Activated naive CD8-positive, alpha-beta T cell (primary cell): Measurements from ENCODE around the gene DALRD3.

Source experiments
- H3K27ac Mint-ChIP-seq: one replicate; pipeline ENCODE4 v1.8.0; 2021; ENCODE audit warnings: mixed read lengths
- H3K27me3 Mint-ChIP-seq: one replicate; pipeline ENCODE4 v1.8.0; 2021; ENCODE audit warnings: mixed read lengths
- H3K36me3 Mint-ChIP-seq: one replicate; pipeline ENCODE4 v1.8.0; 2021; ENCODE audit warnings: mixed read lengths
- H3K4me1 Mint-ChIP-seq: one replicate; pipeline ENCODE4 v1.8.0; 2021; ENCODE audit warnings: low read depth, mixed read lengths
- H3K4me3 Mint-ChIP-seq: one replicate; pipeline ENCODE4 v1.8.0; 2021; ENCODE audit warnings: mild to moderate bottlenecking, mixed read lengths
- H3K9me3 Mint-ChIP-seq: one replicate; pipeline ENCODE4 v1.8.0; 2021; ENCODE audit warnings: low read depth, mixed read lengths

DALRD3 gene

DNA sequence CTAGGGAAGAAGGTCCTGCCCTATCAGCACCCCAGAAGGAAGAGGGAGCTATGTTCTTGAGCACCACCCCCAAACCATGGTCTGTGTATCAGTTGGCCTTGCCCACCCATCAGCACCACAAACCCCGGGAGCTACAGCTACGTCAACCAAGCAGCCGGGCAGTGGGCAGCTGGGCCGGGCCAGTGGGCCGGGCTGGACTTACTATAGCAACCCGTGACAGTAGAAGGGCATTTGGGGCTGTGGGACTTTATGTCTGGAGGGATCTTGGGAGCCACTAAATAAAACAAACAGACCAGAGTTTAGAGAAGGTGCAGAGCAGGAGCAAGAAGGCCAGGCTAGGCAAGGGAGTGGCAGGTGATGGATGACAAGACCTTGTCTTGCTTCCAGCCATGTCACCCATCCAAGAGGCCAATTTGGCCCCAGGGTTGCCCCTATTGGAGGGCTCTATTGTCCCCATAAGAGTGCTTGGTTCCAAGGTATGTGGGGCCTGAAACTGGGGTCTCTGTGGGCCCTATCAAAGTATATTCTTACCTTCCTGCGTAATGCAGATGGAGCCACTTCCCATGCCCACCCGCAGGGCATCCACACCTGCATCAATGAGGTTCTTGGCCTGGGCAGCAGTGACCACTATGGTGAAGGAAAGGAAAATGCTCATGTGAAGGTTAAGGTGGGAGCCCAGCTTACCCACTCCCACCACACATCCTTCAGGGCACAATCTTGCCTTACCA lies 7.6 kb upstream of the DALRD3 start:
- H3K27me3 Mint-ChIP-seq, result no peaks in the 10 kb centered on the region
- peak overlapping the region; percentile 84 for H3K27ac Mint-ChIP-seq
- H3K36me3 Mint-ChIP-seq, result peaks cover 15% of the 10 kb centered on the region
- peaks cover 53% of the 10 kb centered on the region for H3K4me1 Mint-ChIP-seq
- H3K4me3 Mint-ChIP-seq, result peak overlapping the region; percentile 84
- H3K9me3 Mint-ChIP-seq, result no peaks in the 10 kb centered on the region

DNA sequence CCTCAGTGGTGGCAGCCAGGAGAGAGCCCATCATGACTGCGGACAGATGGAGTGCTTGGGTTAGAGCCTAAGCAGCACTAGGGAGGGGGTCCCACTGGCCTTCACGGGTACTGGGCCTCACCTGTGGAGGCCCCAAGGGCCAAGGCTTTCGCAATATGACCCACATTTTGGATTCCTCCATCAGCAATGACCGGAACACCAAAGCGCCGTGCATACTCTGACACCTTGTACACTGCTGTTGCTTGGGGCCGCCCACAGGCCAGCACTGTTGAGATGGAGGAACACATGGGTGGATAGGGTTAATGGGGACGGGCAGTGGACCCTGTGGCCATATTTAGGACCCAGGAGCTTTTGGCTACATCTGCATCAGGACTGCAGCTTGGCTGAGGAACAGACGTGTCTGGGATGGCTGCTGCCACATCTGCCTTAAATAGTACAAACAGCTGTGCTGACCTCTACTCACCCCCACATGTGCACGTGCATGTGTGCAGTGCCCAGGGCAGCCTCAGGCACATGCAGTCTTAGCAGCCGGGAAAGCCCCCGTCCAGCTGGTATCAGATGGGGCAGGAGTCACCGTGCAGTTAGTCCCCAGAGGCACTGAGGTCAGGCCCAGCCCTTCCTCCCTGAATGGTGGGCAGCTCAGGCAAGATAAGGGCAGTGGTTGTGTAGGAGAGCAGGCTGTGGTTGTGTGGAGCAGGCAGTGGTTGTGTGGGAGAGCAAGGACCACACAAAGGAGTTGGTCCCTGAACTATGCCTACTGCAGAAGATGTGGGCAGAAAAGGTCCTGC lies 6.8 kb upstream of the DALRD3 start:
- H3K4me1 Mint-ChIP-seq, result peaks cover 54% of the 10 kb centered on the region
- H3K9me3 Mint-ChIP-seq, result no peaks in the 10 kb centered on the region
- H3K27me3 Mint-ChIP-seq, result no peaks in the 10 kb centered on the region
- H3K27ac Mint-ChIP-seq, result peak overlapping the region; percentile 68
- H3K4me3 Mint-ChIP-seq, result peak overlapping the region; percentile 35
- H3K36me3 Mint-ChIP-seq, result peaks cover 15% of the 10 kb centered on the region

DNA sequence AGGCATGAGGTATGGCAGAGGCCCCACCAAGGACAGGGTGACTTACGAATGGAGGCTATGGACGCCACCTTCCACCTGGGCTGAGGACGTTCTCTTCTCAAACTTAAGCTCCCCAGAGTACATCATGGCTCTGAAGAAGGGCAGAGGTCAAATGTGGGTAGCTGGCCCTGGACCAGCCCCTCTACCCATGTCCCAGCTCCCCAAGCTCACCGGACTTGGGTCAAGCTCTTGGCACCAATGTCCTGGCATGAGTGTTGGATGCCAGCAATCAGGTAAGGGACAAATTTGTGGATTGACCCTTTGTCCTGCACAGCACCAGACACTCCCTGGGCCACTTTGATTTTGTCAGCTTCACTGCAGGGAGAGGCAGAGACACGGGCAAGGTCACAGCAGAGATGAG lies 6.1 kb upstream of the DALRD3 start:
- peaks cover 15% of the 10 kb centered on the region for H3K36me3 Mint-ChIP-seq
- H3K9me3 Mint-ChIP-seq, result no peaks in the 10 kb centered on the region
- no peaks in the 10 kb centered on the region for H3K27me3 Mint-ChIP-seq
- H3K4me1 Mint-ChIP-seq, result peaks cover 55% of the 10 kb centered on the region
- H3K4me3 Mint-ChIP-seq, result peak overlapping the region; percentile 92
- peak overlapping the region; percentile 50 for H3K27ac Mint-ChIP-seq

DNA sequence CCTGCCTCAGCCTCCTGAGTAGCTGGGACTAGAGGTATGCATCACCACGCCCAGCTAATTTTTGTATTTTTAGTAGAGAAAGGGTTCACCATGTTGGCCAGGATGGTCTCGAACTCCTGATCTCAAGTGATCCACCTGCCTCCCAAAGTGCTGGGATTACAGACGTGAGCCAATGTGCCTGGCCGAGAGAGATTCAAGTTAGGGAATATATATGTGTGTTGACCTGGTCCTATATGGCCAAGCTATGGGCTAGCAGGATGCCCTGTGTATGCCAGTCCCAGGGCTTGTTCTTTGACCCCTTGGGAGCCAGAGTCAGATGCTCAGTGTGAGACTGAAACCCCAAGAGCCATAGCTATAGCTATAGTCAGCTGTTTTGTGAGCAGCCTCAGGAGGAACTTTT lies 5.4 kb upstream of the DALRD3 start:
- H3K4me3 Mint-ChIP-seq, result peak overlapping the region; percentile 92
- peaks cover 53% of the 10 kb centered on the region for H3K4me1 Mint-ChIP-seq
- peak overlapping the region; percentile 50 for H3K27ac Mint-ChIP-seq
- no peaks in the 10 kb centered on the region for H3K9me3 Mint-ChIP-seq
- peaks cover 15% of the 10 kb centered on the region for H3K36me3 Mint-ChIP-seq
- no peaks in the 10 kb centered on the region for H3K27me3 Mint-ChIP-seq

DNA sequence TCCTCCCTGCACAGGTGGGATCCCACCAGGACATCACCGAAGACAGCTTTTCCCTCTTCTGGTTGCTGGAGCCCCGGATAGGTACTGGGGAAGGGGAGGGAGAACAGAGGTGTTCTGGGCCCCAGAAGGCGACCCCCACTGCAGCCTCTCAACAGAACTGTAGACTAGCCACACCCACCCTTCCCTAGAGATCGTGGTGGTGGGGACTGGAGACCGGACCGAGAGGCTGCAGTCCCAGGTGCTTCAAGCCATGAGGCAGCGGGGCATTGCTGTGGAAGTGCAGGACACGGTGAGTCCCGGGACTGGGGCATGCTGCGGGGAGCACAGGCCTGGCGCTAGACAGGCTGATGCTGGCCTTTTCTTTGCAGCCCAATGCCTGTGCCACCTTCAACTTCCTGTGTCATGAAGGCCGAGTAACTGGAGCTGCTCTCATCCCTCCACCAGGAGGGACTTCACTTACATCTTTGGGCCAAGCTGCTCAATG lies 4.3 kb upstream of the DALRD3 start:
- peak overlapping the region; percentile 96 for H3K27ac Mint-ChIP-seq
- H3K4me1 Mint-ChIP-seq, result peaks cover 46% of the 10 kb centered on the region
- peaks cover 9% of the 10 kb centered on the region for H3K36me3 Mint-ChIP-seq
- H3K9me3 Mint-ChIP-seq, result no peaks in the 10 kb centered on the region
- H3K27me3 Mint-ChIP-seq, result no peaks in the 10 kb centered on the region
- H3K4me3 Mint-ChIP-seq, result peak overlapping the region; percentile 92

DNA sequence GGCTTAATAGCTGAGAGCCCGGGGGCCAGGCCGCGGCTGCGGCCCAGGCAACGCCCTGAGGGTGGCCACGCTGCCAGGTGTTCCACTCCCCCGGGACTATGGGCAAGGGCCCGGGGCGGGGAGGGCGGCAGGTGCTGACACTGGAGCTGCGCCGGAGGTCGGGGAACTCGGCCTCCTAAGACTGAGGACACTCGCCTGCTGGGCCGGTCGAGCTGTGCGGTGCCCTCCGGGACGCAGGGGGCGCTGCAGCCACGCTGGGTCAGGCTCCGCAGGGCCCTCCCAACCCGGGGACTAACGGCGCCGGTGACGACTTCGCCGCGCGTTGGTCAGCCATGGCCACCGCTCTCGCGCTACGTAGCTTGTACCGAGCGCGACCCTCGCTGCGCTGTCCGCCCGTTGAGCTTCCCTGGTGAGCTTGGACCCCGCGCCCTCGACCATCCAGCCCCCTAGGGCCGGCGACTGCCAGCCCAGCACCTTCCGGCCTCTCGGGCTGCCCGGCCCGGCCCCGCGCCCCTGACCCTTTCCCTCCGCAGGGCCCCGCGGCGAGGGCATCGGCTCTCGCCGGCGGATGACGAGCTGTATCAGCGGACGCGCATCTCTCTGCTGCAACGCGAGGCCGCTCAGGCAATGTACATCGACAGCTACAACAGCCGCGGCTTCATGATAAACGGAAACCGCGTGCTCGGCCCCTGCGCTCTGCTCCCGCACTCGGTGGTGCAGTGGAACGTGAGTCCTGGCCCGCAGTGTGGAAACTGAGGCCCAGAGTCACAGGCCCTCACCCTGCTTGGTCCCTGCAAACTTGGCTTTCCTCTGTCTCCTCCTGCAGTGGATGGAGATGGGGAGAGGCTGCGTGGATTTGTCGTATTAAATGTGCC lies 3.7 kb upstream of the DALRD3 start, which contains the start of gene NDUFAF3:
Gene NDUFAF3 (plus strand): TSS at position 309 of the 875 bp plus-strand sequence. CDS start 24 bp downstream, at position 333.
- Mint-ChIP-seq H3K27ac (peak within 1 kb of the TSS; percentile 96), H3K36me3 (peaks cover 6% of the 10 kb centered on the region), H3K9me3 (no peaks in the 10 kb centered on the region), H3K4me3 (peak within 1 kb of the TSS; percentile 98), H3K27me3 (no peaks in the 10 kb centered on the region), H3K4me1 (peaks cover 47% of the 10 kb centered on the region)

DNA sequence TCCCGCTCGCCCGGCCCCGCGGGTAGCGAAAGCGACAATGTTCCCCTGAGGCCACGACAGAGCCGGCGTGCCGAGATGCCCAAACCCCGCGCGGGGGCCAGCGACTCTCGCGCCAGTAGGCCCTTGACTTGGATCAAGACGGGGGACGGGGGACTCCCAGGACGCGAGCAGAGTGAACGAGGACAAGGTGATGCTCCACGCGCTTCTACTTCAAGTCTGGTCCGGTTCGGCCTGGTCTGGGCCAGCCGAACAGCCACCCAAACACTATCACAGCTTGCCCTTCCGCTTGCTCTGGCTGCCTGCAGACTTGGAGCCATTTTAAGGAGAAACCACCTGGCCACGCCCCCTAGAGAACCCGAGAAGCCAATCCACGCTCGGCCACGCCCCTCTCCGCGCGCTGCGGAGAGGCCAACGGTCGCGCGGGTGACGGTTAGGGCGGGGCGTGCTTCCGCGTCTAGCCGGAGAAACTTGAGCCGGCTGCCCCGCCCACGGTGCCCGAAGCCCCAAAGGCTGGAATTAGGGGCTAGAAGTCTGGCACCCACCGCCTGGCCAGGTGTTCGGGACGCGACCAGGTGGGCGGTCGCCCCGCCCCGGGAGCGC lies 2.9 kb upstream of the DALRD3 start:
- Mint-ChIP-seq H3K4me1 (peaks cover 42% of the 10 kb centered on the region), H3K4me3 (peak overlapping the region; percentile 98), H3K27ac (peak overlapping the region; percentile 95), H3K9me3 (no peaks in the 10 kb centered on the region), H3K36me3 (peaks cover 2% of the 10 kb centered on the region), H3K27me3 (no peaks in the 10 kb centered on the region)

DNA sequence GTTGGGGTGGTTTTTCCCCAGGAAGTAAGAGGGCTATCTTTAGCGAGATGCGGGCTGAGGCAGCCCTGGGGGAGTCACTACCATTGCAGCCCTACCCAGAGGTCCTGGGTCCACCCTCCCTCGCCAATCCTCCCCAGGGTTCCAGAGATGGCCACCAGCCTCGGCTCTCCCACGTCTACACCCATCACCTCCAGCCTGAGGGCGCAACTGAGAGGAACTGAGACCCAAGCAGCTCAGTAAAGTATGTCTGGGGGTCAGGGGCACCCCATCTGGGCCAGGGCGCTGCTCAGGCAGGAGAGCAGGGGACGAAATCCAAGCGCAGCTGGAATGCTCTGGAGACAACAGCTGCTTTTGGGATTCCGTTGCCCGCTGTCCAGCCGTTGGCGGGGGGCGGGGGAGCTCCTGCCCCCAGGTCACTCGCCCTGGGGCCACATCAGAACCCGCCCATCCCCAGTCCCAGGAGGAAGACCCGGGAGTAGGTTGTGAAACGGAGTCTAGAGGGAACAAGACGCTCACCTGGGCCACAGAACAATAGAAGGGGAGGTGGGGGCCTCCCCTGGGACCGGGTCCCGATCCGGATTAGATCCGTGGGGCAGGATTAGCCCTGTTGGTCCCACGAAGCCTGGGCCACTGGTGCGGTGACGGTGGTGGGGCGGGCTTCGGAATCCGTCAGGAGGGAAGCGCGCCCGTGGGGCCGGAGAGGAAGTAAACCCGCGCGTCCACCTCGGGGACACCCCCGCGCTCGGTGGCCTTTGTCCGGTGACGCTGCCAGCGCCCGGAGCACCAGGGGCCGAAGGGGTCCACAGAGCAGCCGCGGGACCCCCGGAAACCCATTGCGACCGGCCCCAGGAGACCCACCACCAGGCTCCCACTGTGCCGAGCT lies 2.2 kb upstream of the DALRD3 start:
- Mint-ChIP-seq H3K9me3 (no peaks in the 10 kb centered on the region), H3K36me3 (peaks cover 2% of the 10 kb centered on the region), H3K4me3 (peak overlapping the region; percentile 98), H3K27me3 (no peaks in the 10 kb centered on the region), H3K27ac (peak overlapping the region; percentile 68), H3K4me1 (peaks cover 36% of the 10 kb centered on the region)

DNA sequence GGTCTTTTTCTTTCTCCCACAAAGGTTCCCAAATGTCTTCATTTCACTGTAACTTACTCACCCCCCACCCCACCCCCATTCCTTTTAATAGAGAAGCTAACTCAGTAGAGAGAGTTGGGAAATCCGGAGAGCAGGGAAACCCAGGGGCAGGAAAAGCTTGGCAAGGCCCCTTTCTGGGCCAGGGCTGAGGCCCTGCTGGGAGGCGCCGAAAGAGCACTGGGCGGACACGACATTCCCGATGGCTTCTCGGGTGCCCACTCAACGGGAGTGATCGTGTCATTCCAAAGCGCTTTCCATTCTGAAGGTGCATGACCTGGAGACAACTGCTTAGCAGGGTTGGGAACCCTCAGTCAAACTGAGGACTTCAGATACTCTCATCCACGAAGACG lies 1.6 kb upstream of the DALRD3 start:
- H3K4me3 Mint-ChIP-seq, result peak overlapping the region; percentile 98
- no peaks in the 10 kb centered on the region for H3K9me3 Mint-ChIP-seq
- H3K27ac Mint-ChIP-seq, result peak overlapping the region; percentile 68
- H3K36me3 Mint-ChIP-seq, result peaks cover 2% of the 10 kb centered on the region
- H3K4me1 Mint-ChIP-seq, result peaks cover 33% of the 10 kb centered on the region
- no peaks in the 10 kb centered on the region for H3K27me3 Mint-ChIP-seq

DNA sequence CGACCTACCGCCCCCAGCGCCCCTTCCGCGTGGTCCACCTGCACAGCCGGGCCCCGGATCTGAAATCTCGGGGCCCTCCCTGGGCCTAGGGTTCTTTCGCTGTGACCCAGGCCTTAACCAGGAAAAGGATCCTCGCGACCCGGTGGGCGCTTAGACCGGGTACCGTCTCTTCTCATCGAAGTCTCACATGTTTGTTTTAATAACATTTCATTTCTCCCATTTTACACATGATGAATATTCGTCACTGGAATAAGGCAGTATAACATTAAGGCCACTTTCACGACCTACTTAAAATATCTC lies 277 bp upstream of the DALRD3 start:
- Mint-ChIP-seq H3K27ac (peak overlapping the region; percentile 85), H3K36me3 (peaks cover 2% of the 10 kb centered on the region), H3K4me3 (peak overlapping the region; percentile 98), H3K4me1 (peaks cover 27% of the 10 kb centered on the region), H3K9me3 (no peaks in the 10 kb centered on the region), H3K27me3 (no peaks in the 10 kb centered on the region)

DNA sequence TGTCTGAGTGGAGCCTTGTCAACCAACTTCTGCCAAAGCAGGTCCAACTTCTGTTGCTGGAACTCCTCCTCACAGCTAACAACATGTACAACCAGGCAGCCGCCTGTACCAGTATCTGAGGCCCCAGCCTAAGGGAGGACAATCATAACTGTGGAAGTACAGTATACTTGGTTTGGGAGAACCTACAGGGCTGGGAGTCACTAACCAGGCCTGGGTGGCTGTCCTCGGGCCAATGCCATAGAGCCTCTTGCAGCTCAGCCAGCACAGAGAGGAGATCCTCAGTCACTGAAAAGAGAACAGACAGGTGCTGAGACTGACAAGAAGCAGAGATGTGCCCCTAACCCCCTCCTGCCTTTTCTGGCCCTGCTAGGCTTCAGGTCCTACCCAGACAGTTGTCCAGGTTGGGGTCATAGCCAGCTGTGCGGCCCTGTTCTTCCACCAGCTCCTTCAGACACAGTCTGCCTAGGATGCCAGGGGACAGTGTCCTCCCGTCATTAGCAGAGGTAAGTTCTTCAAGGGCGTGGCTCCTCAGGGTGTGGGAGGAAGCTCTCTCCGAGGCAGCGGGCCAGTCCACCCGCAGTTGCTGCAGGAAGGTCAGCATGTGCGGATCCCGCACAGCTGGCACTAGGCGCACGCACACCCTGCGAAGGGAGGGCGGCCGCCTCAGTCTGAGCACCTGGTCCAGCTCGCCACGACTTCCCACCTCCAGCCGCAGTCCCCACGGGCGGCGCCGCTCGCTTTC lies 980 bp downstream of the DALRD3 start:
- peaks cover 20% of the 10 kb centered on the region for H3K4me1 Mint-ChIP-seq
- H3K36me3 Mint-ChIP-seq, result no peaks in the 10 kb centered on the region
- H3K27ac Mint-ChIP-seq, result no peak overlapping the region
- H3K27me3 Mint-ChIP-seq, result no peaks in the 10 kb centered on the region
- H3K4me3 Mint-ChIP-seq, result peak overlapping the region; percentile 98
- no peaks in the 10 kb centered on the region for H3K9me3 Mint-ChIP-seq

DNA sequence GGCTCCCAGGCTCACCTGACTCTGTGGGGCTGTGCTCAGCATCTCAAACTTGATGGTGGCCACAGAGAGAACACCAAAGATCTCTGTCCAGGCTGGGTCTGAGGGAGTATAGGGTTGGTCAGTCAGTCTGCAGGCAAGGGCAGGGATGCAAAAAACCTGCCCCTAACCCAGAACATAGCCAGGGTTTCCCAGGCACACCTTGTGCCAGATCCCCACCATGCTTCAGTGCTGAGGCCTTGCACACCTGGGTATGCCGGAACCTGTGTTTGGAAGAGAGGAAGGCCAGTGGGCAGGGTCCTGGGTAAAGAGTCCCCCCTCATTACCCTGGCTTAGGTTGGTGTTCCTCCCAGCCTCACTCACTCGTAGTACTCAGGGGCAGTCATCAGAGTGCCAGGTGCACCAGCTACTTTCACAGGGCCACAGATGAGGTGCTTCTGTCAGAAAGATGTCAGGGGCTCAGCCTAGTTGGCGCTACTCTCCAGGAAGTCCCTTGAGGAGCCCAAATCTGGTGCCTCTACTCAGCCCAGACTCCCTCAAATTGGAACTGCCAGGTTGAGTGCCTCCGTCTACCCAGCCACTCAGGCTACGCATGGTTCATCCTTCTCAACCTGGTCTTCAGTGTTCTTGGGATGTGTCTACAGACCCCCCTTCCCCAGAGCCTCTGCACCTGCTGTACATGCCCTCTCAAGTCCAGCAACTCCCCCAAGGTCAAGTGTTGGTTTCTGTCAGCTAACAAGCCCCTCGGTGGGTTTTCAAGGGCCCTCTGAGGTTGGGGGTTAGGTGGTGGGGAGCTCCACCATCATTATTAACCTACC lies 1.8 kb downstream of the DALRD3 start:
- H3K4me1 Mint-ChIP-seq, result peaks cover 25% of the 10 kb centered on the region
- H3K27ac Mint-ChIP-seq, result peak overlapping the region; percentile 28
- no peak overlapping the region for H3K4me3 Mint-ChIP-seq
- H3K27me3 Mint-ChIP-seq, result no peaks in the 10 kb centered on the region
- no peaks in the 10 kb centered on the region for H3K36me3 Mint-ChIP-seq
- no peaks in the 10 kb centered on the region for H3K9me3 Mint-ChIP-seq
